GM12872 (cell line): ENCODE results near the gene DOK6.

Experiments
- CTCF ChIP-seq: IDR thresholded peaks from 3 replicates; pipeline ENCODE4 v1.5.1; 2011; ENCODE audit warnings: low read depth, mild to moderate bottlenecking, low read length, moderate library complexity; ENCODE audit not compliant: insufficient read depth

DOK6 gene

GRCh38 chr18:69734536-69734935, 333.8 kb downstream of the DOK6 start:
- no peak for TF ChIP-seq CTCF

GRCh38 chr18:69736730-69737129, 336.0 kb downstream of the DOK6 start:
- no peak for TF ChIP-seq CTCF

- TF ChIP-seq CTCF, result no peak
Observed at GRCh38 chr18:69737851-69738250, 337.2 kb downstream of the DOK6 start.

GRCh38 chr18:69747388-69747787, 346.7 kb downstream of the DOK6 start:
- TF ChIP-seq CTCF, result no peak

GRCh38 chr18:69752737-69753380, 352.2 kb downstream of the DOK6 start:
- no peak for TF ChIP-seq CTCF

GRCh38 chr18:69754108-69754507, 353.4 kb downstream of the DOK6 start:
- no peak for TF ChIP-seq CTCF

- TF ChIP-seq CTCF, result no peak
Observed at GRCh38 chr18:69755041-69755440, 354.4 kb downstream of the DOK6 start.
